ENCODE measurements around the gene LSM4. TPM values are rescaled to one million over a fixed set of nuclear protein-coding genes. Genes with fewer than 3 reads are reported as not detected.

The LSM4 gene
- total and polyA plus RNA-seq, 2 experiments from 2014 or later: 591 to 637 TPM

GRCh38 chr19:18259893-18260292 is 63.0 kb downstream of the LSM4 start (continued):
- TF ChIP-seq EZH2 (IDR thresholded peaks at IDR 0.05; ENCODE audit: low read depth, unreplicated experiment) (no peak), CREB1 (CRISPR knock-in tag; IDR thresholded peaks at IDR 0.05; ENCODE audit: low read depth) (no peak), ZNF331 (CRISPR knock-in tag; IDR thresholded peaks at IDR 0.05; ENCODE audit: low read depth) (no peak), ZNF114 (CRISPR knock-in tag; IDR thresholded peaks at IDR 0.05) (no peak), STAT1 (IDR thresholded peaks at IDR 0.05; ENCODE audit: unreplicated experiment) (no peak)

- H3K4me3 Mint-ChIP-seq: no peak overlapping the region
- H3K36me3 Mint-ChIP-seq (ENCODE audit: low read depth): no peaks in the 10 kb centered on the region; the same call in 2 of the 3 replicates
- H3K9me2 ChIP-seq (ENCODE audit: insufficient read depth): peaks cover 6% of the 10 kb centered on the region; the same call in 1 of the 2 replicates
- peaks cover 12% of the 10 kb centered on the region; the same call in 1 of the 2 replicates for H3K4me1 ChIP-seq (ENCODE audit: insufficient read depth)
- H3K27ac Mint-ChIP-seq: no peak overlapping the region
- peaks cover 8% of the 10 kb centered on the region for H3K4me1 Mint-ChIP-seq
- H3K27me3 ChIP-seq (ENCODE audit: insufficient read depth): no peaks in the 10 kb centered on the region
- H3K79me2 ChIP-seq (replicated peaks; ENCODE audit: insufficient read depth): no peaks in the 10 kb centered on the region
- DNase-seq (ENCODE audit: low spot score) (no peak), ATAC-seq (no peak)
- no peaks in the 10 kb centered on the region for H3K36me3 ChIP-seq (ENCODE audit: insufficient read depth)
- no peak overlapping the region for H3K4me3 ChIP-seq
- peaks cover 15% of the 10 kb centered on the region for H3K27me3 Mint-ChIP-seq (ENCODE audit: insufficient read depth, low read depth, poor library complexity)
- peaks cover 7% of the 10 kb centered on the region for H3F3A ChIP-seq (replicated peaks; ENCODE audit: low read depth)
- H2AFZ ChIP-seq: no peak overlapping the region
- no peak overlapping the region for H3K27ac ChIP-seq (ENCODE audit: low read depth)
- peaks cover 9% of the 10 kb centered on the region; the same call in 1 of the 3 replicates for H3K9me3 Mint-ChIP-seq
- H3K4me2 ChIP-seq: no peak overlapping the region
- H4K20me1 ChIP-seq (replicated peaks; ENCODE audit: insufficient read depth): no peaks in the 10 kb centered on the region
- TF ChIP-seq EZH2 (IDR thresholded peaks at IDR 0.05; ENCODE audit: low read depth, unreplicated experiment): no peak
- TF ChIP-seq CTCF (conservative IDR thresholded peaks at IDR 0.05; ENCODE audit: low read depth in 2 of 2): no peak
- TF ChIP-seq ZNF462 (CRISPR knock-in tag; IDR thresholded peaks at IDR 0.05): no peak
- TF ChIP-seq CREB1 (CRISPR knock-in tag; IDR thresholded peaks at IDR 0.05; ENCODE audit: low read depth): no peak
- TF ChIP-seq JUNB (IDR thresholded peaks at IDR 0.05; ENCODE audit: unreplicated experiment): no peak
- no peak for TF ChIP-seq EZH2phosphoT487 (IDR thresholded peaks at IDR 0.05; ENCODE audit: unreplicated experiment)
- no peak for TF ChIP-seq REST (IDR thresholded peaks at IDR 0.05; ENCODE audit: unreplicated experiment)
- TF ChIP-seq ZNF114 (CRISPR knock-in tag; IDR thresholded peaks at IDR 0.05): no peak
Observed at GRCh38 chr19:18257503-18258470, 65.1 kb downstream of the LSM4 start.

Measured in GM23338 (cell line).